ENCODE results near the gene STEAP3.

DNA sequence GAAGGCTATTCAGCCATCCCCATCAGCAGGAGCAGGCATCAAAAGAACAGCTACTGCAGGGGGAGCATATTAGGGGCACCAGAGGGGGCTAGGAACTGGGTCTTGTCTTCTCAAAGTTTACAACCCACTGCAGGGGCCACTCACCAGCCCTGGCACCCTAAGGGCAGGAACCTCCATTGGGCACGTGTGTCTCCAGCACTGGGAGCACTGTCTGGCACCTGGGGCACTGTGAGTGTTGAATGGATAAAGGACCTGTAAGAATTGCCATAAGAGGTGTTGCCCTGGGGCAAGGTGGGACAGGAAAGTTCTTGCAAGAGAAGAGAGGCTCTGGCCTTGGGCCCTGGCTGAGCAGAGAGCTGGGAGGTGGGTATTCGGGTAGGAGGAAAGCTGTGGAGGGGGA lies 1.4 kb upstream of the STEAP3 start:
- TF ChIP-seq POLR2A (IDR thresholded peaks at IDR 0.05) (no peak), EP300 (IDR thresholded peaks at IDR 0.05) (no peak)
- TF ChIP-seq, protein P1, sequence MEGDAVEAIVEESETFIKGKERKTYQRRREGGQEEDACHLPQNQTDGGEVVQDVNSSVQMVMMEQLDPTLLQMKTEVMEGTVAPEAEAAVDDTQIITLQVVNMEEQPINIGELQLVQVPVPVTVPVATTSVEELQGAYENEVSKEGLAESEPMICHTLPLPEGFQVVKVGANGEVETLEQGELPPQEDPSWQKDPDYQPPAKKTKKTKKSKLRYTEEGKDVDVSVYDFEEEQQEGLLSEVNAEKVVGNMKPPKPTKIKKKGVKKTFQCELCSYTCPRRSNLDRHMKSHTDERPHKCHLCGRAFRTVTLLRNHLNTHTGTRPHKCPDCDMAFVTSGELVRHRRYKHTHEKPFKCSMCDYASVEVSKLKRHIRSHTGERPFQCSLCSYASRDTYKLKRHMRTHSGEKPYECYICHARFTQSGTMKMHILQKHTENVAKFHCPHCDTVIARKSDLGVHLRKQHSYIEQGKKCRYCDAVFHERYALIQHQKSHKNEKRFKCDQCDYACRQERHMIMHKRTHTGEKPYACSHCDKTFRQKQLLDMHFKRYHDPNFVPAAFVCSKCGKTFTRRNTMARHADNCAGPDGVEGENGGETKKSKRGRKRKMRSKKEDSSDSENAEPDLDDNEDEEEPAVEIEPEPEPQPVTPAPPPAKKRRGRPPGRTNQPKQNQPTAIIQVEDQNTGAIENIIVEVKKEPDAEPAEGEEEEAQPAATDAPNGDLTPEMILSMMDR (IDR thresholded peaks at IDR 0.05) = no peak
